ENCODE measurements around the gene PIH1D1. TPM values are rescaled to one million over a fixed set of nuclear protein-coding genes. Genes with fewer than 3 reads are reported as not detected.

The PIH1D1 gene
- total and polyA plus RNA-seq, 4 donors, result 41.4 to 59.4 (median 47.2) TPM

DNA sequence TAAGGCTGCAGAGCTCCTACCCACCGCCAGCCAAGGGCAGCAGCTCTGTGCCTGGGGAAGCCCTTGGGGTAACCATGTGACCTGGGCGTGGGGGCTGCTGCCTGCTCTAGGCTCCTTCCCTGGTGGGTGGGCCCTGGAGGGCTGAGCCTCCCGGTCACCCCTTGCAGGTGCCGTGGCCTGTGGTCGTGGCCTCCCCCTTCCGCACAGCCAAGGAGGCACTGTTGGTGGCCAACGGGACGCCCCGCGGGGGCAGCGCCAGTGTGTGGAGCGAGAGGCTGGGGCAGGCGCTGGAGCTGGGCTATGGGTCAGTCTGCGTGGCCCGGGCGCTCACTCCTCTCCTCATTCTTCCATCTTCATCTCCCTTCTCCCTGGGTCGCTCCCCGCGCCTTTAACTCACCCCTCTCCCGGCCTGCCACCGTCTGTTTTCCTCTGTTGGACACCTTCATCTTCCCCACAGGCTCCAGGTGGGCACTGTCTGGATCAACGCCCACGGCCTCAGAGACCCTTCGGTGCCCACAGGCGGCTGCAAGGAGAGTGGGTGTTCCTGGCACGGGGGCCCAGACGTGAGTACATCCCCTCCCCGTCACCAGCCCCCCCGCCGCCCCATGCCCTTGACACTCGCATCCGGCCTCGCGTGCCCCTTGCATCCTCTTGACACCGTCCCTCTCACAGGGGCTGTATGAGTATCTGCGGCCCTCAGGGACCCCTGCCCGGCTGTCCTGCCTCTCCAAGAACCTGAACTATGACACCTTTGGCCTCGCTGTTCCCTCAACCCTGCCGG is 12.5 kb upstream of the PIH1D1 start:
- no peaks in the 10 kb centered on the region for H3K27me3 ChIP-seq (ENCODE audit: control insufficient read depth in 4 of 4, insufficient read depth in 4 of 4, low read length in 3 of 4)
- WGBS, result 96% methylated on average over 39 of the region's 39 CpGs
- H3K36me3 ChIP-seq (ENCODE audit: control insufficient read depth in 4 of 4, insufficient read depth in 3 of 4, low read depth in 1 of 4, low read length in 3 of 4), result peaks cover under 1 to 17% (median 4%) of the 10 kb centered on the region in 4 donors
- TF ChIP-seq GABPA (IDR thresholded peaks at IDR 0.05 in 1 of 2, conservative IDR thresholded peaks at IDR 0.05 in 1 of 2) (no peak), FOXA1 (IDR thresholded peaks at IDR 0.05) (no peak)
- H3K9ac ChIP-seq (ENCODE audit: low read depth in 1 of 2, low read length in 2 of 2), result no peak overlapping the region
- H3K27ac ChIP-seq (ENCODE audit: low read depth in 1 of 2, low read length in 2 of 2), result no peak overlapping the region
- DNase-seq (ENCODE audit: low spot score), result no peak
- no peaks in the 10 kb centered on the region for H3K4me1 ChIP-seq (ENCODE audit: control insufficient read depth in 4 of 4, insufficient read depth in 4 of 4, low read length in 3 of 4)
- no peaks in the 10 kb centered on the region for H3K9me3 ChIP-seq (ENCODE audit: control insufficient read depth in 4 of 4, low read length in 3 of 4)
- H3K4me3 ChIP-seq (ENCODE audit: low read depth in 1 of 3, low read length in 3 of 3), result no peak overlapping the region

DNA sequence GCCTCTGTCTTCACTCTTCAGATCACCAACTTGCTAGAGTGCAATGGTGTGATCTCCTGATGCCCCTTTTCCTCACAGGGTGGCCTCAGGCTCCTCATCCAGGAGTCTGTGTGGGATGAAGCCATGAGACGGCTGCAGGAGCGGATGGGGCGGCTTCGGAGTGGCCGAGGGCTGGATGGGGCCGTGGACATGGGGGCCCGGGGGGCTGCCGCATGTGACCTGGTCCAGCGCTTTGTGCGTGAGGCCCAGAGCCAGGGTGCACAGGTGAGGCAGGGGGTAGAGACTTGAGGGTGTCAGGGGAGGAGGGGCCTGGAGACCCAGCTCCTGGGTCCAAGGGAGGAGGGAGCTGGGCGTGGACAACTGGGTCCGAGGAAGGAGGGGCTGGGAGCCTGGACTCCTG is 10.9 kb upstream of the PIH1D1 start:
- TF ChIP-seq HNF4A (conservative IDR thresholded peaks at IDR 0.05) (no peak), JUND (IDR thresholded peaks at IDR 0.05) (no peak), HNF4G (IDR thresholded peaks at IDR 0.05) (no peak), RXRA (IDR thresholded peaks at IDR 0.05) (no peak), NR2F2 (IDR thresholded peaks at IDR 0.05) (no peak), GABPA (IDR thresholded peaks at IDR 0.05 in 1 of 2, conservative IDR thresholded peaks at IDR 0.05 in 1 of 2) (no peak), YY1 (IDR thresholded peaks at IDR 0.05) (no peak)
- TF ChIP-seq, protein P1, sequence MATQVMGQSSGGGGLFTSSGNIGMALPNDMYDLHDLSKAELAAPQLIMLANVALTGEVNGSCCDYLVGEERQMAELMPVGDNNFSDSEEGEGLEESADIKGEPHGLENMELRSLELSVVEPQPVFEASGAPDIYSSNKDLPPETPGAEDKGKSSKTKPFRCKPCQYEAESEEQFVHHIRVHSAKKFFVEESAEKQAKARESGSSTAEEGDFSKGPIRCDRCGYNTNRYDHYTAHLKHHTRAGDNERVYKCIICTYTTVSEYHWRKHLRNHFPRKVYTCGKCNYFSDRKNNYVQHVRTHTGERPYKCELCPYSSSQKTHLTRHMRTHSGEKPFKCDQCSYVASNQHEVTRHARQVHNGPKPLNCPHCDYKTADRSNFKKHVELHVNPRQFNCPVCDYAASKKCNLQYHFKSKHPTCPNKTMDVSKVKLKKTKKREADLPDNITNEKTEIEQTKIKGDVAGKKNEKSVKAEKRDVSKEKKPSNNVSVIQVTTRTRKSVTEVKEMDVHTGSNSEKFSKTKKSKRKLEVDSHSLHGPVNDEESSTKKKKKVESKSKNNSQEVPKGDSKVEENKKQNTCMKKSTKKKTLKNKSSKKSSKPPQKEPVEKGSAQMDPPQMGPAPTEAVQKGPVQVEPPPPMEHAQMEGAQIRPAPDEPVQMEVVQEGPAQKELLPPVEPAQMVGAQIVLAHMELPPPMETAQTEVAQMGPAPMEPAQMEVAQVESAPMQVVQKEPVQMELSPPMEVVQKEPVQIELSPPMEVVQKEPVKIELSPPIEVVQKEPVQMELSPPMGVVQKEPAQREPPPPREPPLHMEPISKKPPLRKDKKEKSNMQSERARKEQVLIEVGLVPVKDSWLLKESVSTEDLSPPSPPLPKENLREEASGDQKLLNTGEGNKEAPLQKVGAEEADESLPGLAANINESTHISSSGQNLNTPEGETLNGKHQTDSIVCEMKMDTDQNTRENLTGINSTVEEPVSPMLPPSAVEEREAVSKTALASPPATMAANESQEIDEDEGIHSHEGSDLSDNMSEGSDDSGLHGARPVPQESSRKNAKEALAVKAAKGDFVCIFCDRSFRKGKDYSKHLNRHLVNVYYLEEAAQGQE (IDR thresholded peaks at IDR 0.05), result no peak
- TF ChIP-seq, protein P2, sequence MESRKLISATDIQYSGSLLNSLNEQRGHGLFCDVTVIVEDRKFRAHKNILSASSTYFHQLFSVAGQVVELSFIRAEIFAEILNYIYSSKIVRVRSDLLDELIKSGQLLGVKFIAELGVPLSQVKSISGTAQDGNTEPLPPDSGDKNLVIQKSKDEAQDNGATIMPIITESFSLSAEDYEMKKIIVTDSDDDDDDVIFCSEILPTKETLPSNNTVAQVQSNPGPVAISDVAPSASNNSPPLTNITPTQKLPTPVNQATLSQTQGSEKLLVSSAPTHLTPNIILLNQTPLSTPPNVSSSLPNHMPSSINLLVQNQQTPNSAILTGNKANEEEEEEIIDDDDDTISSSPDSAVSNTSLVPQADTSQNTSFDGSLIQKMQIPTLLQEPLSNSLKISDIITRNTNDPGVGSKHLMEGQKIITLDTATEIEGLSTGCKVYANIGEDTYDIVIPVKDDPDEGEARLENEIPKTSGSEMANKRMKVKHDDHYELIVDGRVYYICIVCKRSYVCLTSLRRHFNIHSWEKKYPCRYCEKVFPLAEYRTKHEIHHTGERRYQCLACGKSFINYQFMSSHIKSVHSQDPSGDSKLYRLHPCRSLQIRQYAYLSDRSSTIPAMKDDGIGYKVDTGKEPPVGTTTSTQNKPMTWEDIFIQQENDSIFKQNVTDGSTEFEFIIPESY (IDR thresholded peaks at IDR 0.05), result no peak
- Histone ChIP-seq H3K27me3 (ENCODE audit: control insufficient read depth in 4 of 4, insufficient read depth in 4 of 4, low read length in 3 of 4) (no peaks in the 10 kb centered on the region), H3K4me3 (ENCODE audit: low read depth in 1 of 3, low read length in 3 of 3) (no peak overlapping the region), H3K9ac (ENCODE audit: low read depth in 1 of 2, low read length in 2 of 2) (no peak overlapping the region), H3K27ac (ENCODE audit: low read depth in 1 of 2, low read length in 2 of 2) (no peak overlapping the region), H3K36me3 (ENCODE audit: control insufficient read depth in 4 of 4, insufficient read depth in 3 of 4, low read depth in 1 of 4, low read length in 3 of 4) (peaks cover 2 to 17% (median 4%) of the 10 kb centered on the region in 4 donors), H3K4me1 (ENCODE audit: control insufficient read depth in 4 of 4, insufficient read depth in 4 of 4, low read length in 3 of 4) (no peaks in the 10 kb centered on the region), H3K9me3 (ENCODE audit: control insufficient read depth in 4 of 4, low read length in 3 of 4) (no peaks in the 10 kb centered on the region)
- no peak for DNase-seq (ENCODE audit: low spot score)
- 97% methylated on average over 12 of the region's 12 CpGs for WGBS

DNA sequence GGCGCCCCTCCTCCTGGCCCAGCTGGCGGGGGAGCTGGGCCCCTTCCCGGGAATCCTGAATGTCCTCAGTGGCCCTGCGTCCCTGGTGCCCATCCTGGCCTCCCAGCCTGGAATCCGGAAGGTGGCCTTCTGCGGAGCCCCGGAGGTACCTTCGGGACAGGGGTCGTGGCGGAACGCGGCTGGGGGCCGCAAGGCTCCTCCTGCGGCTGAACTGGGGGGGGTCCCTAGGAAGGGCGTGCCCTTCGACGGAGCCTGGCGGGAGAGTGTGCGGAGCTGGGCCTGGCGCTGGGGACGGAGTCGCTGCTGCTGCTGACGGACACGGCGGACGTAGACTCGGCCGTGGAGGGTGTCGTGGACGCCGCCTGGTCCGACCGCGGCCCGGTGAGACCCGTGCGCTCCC is 10.0 kb upstream of the PIH1D1 start:
- peaks cover 2 to 14% (median 4%) of the 10 kb centered on the region in 4 donors for H3K36me3 ChIP-seq (ENCODE audit: control insufficient read depth in 4 of 4, insufficient read depth in 3 of 4, low read depth in 1 of 4, low read length in 3 of 4)
- 97% methylated on average over 37 of the region's 37 CpGs for WGBS
- TF ChIP-seq EGR1 (IDR thresholded peaks at IDR 0.05; ENCODE audit: low read depth in 2 of 2), result no peak
- no peak for TF ChIP-seq SP1 (IDR thresholded peaks at IDR 0.05)
- no peak for TF ChIP-seq JUND (IDR thresholded peaks at IDR 0.05)
- TF ChIP-seq, protein P1 (IDR thresholded peaks at IDR 0.05), result no peak
- TF ChIP-seq HNF4A (conservative IDR thresholded peaks at IDR 0.05), result no peak
- TF ChIP-seq NR2F2 (IDR thresholded peaks at IDR 0.05), result no peak
- TF ChIP-seq TAF1 (conservative IDR thresholded peaks at IDR 0.05), result no peak
- TF ChIP-seq FOXA2 (IDR thresholded peaks at IDR 0.05), result no peak
- TF ChIP-seq, protein P3, sequence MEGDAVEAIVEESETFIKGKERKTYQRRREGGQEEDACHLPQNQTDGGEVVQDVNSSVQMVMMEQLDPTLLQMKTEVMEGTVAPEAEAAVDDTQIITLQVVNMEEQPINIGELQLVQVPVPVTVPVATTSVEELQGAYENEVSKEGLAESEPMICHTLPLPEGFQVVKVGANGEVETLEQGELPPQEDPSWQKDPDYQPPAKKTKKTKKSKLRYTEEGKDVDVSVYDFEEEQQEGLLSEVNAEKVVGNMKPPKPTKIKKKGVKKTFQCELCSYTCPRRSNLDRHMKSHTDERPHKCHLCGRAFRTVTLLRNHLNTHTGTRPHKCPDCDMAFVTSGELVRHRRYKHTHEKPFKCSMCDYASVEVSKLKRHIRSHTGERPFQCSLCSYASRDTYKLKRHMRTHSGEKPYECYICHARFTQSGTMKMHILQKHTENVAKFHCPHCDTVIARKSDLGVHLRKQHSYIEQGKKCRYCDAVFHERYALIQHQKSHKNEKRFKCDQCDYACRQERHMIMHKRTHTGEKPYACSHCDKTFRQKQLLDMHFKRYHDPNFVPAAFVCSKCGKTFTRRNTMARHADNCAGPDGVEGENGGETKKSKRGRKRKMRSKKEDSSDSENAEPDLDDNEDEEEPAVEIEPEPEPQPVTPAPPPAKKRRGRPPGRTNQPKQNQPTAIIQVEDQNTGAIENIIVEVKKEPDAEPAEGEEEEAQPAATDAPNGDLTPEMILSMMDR (IDR thresholded peaks at IDR 0.05; ENCODE audit: low read depth, low read length, missing input control), result no peak
- no peak for TF ChIP-seq RAD21 (IDR thresholded peaks at IDR 0.05)
- TF ChIP-seq YY1 (IDR thresholded peaks at IDR 0.05), result no peak

More for the DNA sequence above, 10.0 kb upstream of the PIH1D1 start:
- Histone ChIP-seq H3K27me3 (ENCODE audit: control insufficient read depth in 4 of 4, insufficient read depth in 4 of 4, low read length in 3 of 4) (no peaks in the 10 kb centered on the region), H3K9ac (ENCODE audit: low read depth in 1 of 2, low read length in 2 of 2) (no peak overlapping the region), H3K27ac (ENCODE audit: low read depth in 1 of 2, low read length in 2 of 2) (no peak overlapping the region), H3K4me1 (ENCODE audit: control insufficient read depth in 4 of 4, insufficient read depth in 4 of 4, low read length in 3 of 4) (no peaks in the 10 kb centered on the region), H3K4me3 (ENCODE audit: low read depth in 1 of 3, low read length in 3 of 3) (no peak overlapping the region), H3K9me3 (ENCODE audit: control insufficient read depth in 4 of 4, low read length in 3 of 4) (no peaks in the 10 kb centered on the region)
- DNase-seq (ENCODE audit: low spot score), result no peak
